Activated CD8-positive, alpha-beta memory T cell treated with anti-CD3 and anti-CD28 coated beads, Interleukin-2, amount 50 U/mL, for 48 hours (primary cell): ENCODE results near the gene KLF16.

ENCODE experiments used
- DNase-seq: peaks from one replicate; pipeline ENCODE4 v3.0.0-alpha.2; 2020

KLF16 gene

GRCh38 chr19:1818549-1819195, 44.7 kb downstream of the KLF16 start:
- DNase-seq: no peak

- no peak for DNase-seq
These were observed 45.7 kb downstream of the KLF16 start for GRCh38 chr19:1817553-1818179.

DNA sequence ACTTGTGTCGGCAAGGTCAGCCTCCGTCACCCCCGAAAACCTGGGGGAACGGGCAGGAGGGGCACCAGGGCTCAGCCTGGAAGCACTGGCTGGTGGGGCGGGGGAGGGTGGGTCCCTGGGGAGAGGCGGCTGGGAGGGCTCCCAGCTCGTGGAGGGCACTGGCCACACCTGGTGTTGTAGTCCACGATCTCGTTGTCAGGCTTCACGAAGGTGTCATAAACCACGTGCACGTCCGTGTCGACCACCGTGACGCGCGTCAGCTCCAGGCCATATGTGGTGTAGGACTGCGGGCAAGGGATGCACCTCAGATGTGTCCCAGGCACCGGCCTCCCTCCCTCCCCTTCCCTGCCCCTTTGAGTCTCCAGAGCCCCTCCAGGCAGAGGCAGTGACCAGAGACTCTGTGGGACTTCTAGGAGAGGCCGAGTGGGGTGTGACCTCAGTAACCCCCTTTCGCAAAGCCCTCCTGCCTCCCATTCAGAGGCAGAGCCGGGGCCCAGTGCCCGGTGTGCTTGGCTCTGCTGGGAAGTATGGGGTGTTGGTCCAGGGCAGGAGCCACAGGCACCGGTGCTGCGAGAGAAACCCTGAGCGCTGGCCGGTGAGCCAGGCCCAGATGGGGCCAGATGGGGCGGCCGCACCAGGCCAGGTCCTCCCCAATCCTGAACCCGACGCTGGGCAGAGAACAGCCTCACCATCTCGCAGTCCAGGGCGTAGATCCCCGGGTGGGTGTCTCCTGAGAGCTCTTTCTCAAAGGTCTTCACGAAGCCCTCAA, 46.7 kb downstream of the KLF16 start:
- no peak for DNase-seq

DNA sequence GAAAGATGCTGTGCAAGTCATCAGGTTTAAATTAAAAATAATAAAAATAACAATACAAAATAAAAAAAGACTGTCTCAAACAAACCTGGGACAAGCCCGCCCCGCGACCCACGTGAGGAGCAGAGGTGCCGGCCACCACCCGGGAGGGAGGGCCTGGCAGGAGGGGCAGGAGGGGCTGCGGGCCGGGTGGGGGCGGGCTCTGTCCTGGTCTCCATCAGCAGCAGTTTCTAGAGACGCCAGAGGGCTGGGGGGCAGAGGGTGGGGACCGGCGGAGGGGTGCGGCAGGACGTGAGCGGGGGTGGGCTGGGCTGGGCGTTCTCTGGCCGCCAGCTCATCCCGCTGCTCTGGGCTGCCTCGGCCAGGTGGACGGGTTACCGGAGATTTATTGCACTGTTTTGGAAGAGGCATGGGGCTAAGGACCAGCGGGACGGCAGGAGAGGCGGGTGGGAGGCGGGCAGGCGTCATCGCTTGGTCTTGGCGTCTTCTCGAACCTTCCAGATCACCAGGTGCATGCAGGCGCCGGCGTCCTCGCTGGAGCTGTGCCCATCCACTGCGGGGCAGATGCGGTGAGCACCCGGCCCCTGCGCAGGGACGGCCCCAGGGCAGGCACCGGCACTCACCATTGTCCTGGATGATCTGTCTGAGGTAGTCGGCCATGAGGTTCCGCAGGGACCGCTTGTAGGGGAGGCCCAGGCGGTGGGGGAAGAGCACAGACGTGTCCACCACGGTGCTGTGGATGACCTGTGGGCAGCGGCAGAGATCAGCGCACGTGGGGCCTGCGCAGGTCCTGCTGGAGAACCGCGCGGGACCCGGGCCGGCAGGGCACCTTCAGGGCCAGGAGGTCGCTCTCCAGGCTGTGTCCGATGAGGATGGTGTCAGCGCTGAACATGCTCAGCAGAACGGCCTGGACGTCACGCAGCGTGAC, 47.5 kb downstream of the KLF16 start:
- no peak for DNase-seq

GRCh38 chr19:1814833-1815604, 48.4 kb downstream of the KLF16 start:
- DNase-seq: no peak

GRCh38 chr19:1814391-1814790, 49.0 kb downstream of the KLF16 start:
- DNase-seq: no peak

DNA sequence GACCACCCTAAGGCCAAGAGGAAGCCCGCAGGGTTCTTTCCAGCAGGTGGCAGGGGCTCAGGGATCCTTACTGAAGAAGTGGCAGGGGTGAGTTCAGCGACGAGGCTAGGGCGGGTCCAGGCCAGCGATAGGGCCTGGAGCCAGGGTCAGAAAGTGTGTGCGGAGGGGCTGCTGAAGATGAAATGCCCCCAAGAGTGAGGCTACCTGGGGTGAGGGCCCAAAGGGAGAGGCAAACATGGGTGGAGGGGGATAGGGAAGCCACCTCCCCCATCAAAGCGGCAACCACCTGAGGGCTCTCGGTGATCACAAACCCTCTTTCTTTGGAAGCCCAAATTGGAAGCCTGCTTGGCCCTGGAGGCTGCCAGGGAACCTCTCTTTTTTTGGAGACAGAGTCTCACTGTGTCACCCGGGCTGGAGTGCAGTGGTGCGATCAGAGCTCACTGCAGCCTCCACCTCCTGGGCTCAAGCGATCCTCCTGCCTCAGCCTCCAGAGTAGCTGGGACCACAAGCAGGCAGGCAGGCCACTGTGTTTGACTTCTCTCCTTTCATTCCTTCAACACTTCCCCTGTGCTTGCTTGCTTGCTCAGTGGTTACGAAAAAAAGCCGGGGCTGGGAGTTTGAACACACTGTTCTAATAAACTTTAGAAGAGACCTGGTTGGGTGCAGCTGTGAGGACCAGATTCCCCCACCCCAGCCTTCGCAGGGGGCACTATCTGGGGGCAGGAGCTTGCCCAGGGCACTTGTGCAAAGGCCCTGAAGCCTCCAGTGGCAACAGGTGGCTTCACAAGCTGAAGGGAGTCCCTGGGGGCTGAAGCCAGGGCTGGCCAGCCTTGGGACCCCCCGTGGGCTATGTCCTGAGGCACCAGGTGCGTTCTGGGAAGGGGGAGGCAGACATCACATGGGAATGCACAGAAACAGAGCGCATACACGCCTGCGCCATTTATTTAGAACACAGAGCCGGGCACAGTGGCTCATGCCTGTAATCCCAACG, 49.9 kb downstream of the KLF16 start:
- no peak for DNase-seq

- DNase-seq: peak; percentile 91
These were observed 50.8 kb downstream of the KLF16 start for GRCh38 chr19:1812426-1813191.

DNA sequence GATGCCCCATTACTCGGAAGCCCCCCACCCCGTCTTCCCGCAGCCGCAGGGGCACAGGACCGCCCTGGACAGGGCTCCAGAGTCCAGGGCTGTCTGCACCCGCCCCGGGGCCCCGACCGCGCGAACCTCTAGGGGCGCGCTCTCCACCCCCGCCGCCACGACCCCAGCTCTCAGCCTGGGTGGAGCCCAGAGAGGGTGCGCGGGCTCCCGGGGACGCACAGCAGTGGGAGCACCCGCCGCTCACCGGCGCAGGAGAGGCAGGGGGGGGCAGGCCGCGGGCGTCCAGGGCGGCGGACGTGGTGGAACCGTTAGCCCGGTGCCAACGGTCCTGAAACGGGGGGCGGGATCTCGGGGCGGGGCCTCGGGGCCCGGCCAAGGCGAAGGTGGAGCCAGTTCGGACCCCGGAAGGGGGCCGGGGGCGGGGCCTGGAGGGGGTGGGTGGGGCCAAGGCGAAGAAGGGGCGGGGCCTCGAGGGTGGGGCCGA, 51.4 kb downstream of the KLF16 start, which contains the start of gene ATP8B3:
Gene ATP8B3 (minus strand): TSS at position 335 of the 484 bp plus-strand sequence. CDS start 540 bp downstream, outside the sequence.
- no peak for DNase-seq

DNA sequence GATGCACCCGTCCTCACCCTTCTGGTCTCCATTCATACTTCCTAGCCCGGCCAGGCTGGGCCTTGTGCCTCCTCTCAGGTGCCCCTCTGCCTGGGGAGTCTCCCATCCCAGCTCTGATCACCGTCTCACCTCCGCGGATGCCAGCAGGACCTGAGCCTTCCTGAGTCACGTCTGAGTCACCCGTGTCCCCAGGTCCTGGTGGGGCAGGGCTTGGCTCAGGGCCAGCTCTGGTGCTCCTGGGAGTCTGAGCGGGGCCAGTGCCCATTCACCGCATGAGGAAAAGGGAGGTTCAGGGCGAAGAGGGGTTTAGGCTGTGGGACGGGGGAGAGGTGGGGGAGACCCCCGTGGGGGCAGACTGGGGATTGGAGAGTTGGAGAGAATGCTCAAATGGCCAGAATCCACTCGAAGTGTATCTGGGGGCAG, 51.9 kb downstream of the KLF16 start:
- peak; percentile 74 for DNase-seq

DNA sequence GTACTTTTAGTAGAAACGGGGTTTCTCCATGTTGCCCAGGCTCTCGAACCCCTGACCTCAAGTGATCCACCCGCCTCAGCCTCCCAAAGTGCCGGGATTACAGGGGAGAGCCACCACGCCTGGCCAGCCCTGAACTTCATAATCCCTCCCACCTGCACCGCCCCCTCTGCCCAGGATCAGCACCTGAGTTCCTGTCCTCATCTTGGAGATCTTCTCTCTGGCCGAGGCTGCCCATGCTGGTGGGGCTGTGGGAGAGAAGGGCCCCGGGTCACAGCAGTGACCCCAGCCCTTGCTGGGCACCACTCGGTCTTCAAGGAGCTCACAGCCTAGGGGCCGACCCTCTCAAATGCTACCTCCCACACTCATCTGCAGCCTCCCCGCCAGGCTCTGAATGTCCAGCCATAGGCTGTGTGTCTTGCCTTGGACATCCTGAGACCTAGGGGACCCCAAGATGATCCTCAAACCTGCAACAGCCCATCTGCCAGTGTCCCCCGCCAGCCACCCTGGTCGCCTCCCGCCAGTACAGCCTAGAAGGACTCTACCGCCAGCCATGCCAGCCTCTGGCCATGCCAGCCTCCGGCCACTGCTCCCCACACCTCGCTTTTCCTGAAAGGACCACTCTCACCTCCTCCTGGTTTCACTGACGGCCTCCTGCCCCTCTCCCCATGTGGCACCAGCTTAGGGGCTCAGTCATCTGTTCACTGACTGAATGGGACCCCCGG, 52.8 kb downstream of the KLF16 start:
- no peak for DNase-seq

GRCh38 chr19:1809678-1810077, 53.7 kb downstream of the KLF16 start:
- no peak for DNase-seq

DNA sequence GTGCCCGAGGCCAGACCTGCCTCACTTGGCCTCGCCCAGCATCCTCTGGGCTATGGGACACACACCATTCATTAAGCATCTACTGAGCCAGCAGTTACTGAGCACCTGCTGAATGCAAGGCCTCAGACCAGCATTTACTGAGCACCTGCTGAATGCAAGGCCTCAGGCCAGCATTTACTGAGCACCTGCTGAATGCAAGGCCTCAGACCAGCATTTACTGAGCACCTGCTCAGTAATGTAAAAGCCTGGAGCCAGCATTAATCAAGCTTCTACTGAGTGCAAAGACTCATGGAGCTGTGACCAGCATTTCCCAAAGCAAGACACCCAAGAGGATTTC, 55.0 kb downstream of the KLF16 start:
- DNase-seq: no peak

GRCh38 chr19:1807695-1808394, 55.5 kb downstream of the KLF16 start:
- DNase-seq: no peak

DNA sequence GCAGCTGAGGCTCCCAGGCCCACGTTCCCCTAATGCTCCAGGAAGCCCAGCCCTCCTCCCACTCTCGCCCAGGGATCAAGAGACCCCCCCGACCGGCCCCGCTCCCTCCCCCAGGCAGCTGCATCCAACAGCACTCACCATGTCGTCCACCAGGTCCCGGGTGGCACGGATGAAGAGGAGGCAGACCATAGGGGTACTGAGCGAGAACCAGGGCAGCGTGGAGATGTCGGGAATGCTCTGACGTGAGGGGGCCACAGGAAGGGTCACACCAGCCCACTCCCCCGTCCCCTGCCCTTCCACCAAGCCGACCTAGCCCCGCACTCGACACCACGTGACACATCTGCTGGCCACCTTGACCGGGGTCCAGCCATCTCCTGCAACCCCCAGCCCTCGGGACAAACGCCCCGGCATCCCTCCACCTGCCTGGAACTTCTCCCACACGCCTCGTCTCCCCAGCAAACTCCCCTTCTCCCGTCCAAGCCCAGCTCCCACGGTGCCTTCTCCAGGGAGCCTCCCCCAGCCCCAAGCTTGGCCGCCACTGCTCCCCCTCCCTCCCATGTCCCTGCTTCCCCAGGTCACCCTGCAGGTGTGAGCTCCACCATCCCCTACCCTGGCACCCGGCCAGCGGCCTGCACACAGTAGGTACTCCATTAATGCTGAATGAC, 56.2 kb downstream of the KLF16 start:
- DNase-seq: no peak

DNA sequence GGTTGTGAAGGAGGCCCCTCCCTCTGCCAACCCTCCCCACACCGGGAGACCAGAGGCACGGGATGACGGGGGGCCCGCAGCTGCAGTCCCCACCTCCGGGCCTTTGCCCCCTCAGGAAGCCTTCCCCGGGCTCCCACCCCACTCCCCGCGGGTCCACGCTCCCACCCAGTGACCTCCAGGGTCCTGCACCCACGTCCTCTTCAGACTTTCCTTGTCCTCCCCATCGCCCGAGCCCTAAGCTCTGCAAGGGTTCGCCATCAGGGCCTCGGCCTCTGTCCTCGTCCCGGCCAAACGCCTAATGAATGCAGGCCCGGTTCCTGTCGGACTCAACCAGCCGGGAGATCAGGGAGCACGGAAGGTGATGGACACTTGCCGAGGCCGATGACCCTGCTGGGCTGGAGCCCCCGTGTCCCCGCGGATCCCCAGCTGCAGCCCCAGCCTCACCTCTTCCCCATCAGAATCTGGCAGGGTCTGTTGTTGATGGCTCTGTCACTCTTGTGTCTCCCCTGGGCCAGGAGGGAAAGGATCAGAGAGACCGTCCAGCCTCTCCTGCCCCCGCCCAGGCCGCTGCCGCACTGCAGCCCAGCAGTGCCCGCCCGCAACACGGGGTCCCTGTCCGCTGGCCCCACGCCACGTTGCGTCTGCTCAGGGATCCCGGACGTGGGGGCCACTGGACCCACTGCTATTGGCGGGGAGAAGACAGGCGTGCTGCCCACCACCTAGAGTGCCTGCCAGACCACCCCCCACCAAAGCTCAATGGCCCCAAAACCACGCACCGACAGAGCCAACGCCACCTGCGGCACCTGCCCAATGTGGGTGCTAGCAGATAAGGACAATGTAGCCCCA, 57.0 kb downstream of the KLF16 start:
- DNase-seq: no peak
